COR-L47 (cell line): ENCODE measurements around the gene ACER3.
"Not testable (repeated sequence)": the region's sequence is repeated elsewhere in the genome, so short reads cannot be mapped to it uniquely, and the experiment has no call there.

Experiments used
- DNase-seq: peaks from one replicate; lab custom pipeline; 2025; lab: John Stamatoyannopoulos, UW

Gene ACER3

DNA sequence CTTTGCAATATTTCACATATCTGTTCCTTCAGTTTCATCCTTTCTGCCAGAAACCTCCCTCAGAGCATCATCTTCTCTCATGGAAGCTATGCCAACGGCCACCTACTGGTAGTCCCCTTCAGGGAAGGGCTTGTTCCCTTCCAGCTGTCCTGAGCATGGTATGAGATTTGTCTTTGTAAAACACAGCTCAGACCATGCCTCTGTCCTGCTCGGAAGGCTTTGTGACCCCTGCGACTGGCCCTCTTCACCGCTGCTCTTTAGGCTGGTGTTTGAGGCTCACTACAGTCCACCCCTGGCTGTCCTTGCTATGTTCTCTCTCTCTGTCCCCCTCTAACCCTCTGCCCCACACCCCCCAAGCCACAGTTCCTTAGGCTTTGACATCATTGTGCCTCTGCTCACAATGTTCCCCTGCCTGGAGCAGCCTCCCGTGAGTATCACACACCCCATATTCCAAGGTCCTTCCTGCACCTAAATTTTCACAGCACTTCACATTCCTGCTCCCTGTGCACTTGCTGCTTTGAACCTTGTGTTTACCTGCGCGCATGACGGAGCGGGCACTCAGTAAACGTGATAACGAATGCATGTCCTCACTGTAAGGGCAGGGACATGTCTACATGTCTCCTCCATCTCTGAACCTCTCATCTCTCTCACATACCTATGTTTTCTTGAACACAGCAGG, 24.0 kb upstream of the ACER3 start:
- no peak for DNase-seq

DNA sequence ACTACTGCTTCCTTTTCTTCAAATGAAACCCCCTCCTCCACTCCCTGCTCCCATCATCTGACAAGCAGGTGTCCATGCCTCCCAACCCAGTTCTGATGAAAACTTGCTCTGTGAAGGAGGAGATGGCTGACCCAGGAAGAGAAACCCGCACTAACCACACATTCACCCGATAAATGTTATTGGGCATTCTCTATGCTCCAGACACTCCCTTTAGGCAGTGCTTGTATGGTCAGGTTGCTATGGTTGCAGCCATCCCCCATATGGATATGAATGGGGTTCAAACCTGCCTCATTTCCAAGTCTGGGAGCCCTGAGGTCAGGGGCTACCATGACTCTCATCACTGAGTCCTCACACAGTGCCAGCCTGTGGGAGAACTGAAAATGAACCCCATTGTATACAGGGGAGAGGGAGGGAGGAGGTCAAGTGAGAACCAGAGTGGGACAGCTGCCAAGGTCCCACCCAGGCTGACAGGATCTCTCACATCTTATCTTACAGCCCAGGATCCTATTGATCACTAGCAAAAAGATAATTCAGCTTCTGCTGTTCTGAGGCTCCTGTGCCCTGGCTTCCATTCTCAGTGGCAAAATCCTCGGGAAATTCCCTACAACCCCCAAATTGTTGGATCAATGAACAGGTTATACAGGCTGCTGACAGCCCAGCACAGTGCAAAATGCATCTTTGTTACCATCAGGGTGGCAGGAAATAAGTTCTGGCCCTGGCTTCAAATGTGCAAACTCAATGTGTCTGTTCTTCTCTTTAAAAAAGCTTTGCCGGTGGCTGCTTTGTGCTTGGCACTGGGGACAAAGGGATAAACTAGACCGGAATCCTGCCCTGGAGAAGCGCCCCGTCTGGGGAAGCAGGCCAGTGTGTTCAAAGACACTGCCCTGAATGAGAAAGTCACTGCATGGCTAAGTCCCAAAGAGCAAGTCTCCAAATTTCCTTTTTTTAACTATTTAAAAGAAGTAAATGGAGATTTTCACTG, 22.7 kb upstream of the ACER3 start:
- DNase-seq = no peak

DNA sequence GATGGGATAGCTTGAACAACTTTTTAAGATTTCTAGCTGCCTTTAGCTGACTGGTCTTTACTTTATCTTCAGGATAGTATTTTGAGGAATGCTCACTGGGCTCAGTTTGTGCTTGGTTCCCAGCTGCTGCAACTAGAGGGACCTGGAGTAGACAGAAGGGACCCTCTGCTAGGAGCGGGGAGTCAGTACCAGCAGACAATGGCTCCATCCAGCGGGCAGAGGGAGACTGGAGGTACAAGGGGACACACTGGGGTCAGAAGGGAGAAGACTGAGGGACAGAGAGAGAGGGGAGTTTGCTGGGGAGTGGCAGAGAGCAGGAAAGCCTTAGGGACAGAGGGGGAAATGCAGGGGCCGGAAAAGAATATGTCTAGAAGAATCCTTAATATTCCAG, 22.0 kb upstream of the ACER3 start:
- DNase-seq = no peak

DNA sequence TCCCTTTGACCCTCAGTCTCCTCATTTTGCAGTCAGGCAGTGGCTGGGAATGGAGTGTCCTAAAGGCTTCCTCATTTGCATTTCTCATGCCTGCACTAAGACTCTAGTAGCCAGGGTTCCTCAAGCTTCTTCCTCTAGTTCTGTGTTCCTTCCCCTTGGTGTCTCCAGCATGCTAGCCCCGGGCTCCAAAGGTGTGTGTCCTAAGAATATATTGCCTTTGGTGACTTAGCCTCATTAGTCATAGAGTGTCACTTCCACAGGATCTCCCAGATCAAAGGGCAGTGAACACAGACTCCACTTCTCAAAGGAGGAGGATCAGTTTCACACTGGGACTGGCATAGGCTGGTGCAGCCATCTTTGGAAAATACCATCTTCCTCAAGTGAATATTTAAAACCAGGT, 21.4 kb upstream of the ACER3 start:
- DNase-seq = no peak

DNA sequence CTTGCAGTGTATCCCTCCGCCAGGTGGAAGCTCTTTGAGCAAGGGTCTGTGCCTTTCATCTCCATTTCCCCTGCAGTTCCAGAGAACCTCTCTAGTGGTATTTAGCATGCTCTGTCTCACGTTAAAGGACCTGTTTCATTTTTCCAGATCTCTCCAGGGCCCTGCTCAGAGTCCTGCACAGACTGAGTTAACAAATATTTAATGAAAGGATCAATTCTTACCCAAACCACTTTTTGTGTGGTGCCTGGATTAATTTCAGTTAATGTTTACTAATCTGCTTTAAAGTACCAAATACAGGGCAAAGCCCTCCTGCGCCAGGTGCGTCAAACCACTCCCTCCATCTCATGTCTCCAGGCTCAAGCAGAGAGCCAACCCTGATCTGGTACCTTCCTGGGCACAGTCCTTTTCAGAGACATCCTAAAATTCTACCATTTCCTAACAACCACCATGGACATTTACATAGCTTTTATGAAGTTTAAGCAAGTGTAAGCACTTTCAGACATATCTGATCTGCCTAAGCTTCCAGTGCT, 18.7 kb upstream of the ACER3 start:
- DNase-seq = no peak

DNA sequence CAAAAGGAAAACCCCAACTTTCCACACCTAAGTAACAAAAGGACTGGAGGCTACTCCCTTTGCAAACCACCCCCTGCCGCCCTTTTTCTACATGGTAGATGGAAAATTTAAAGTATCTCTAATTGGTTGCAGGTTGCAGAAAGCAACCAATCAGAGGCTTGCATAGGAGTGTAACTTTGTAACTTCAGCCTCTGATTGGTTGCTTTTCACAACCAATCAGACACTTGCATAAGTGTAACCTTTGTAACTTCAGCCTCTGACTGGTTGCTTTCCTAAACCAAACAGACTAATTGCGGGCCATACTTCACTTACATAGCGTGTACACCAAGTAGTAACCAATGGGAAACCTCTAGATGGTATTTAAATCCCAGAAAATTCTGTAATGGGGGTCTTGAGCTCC, 16.8 kb upstream of the ACER3 start:
- no peak for DNase-seq

DNA sequence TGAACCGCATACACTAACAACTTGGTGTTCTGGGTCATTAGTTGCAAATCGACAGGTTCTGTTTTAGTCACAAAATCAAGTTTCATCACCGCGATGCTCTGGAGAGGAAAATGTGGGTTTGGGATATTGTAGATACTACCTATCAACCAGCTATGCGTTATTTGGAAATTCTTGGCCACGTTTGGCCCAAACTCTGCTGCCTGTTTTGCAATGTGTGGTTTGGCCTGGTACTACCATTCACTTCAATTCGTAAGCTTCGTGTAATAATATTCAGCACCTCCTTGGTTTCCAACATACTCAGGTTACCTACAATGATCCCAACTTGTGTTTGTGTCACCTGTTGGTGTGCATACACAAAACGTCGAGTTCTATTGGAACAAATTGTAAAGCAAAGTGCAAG, 16.2 kb upstream of the ACER3 start:
- no peak for DNase-seq

DNA sequence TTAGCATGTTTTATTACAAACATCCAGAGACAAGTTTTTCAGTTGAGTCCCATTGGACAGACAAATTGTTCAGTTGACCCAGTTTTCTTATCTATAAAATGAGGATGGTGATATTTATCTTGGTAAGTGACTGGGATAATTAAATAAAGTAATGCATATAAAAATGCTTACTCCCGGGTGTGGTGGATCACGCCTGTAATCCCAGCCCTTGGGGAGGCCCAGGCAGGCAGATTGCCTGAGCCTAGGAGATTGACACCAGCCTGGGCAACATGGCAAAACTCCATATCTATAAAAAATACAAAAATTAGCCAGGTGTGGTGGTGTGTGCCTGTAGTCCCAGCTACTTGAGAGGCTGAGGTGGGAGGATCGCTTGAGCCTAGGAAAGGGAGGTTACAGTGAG, 15.6 kb upstream of the ACER3 start:
- DNase-seq = no peak

DNA sequence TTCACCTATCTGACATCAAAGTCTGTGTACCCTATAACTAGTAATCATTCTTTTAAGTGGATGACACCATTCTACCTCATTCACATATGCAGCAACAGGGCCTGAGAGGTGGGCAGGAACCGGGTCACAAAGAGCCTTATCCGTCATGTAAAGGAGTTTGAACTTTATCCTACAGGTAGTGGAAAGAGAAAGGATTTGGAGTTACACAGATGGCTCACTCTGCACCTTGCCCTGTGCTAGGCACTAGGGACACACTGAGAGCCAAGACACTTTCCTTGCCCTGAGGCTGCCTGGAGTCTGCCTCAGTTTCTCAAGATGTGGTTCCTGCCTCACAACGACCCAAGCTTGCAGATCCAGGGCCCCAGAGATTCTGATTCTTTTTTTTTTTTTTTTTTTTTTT, 14.3 kb upstream of the ACER3 start:
- no peak for DNase-seq

DNA sequence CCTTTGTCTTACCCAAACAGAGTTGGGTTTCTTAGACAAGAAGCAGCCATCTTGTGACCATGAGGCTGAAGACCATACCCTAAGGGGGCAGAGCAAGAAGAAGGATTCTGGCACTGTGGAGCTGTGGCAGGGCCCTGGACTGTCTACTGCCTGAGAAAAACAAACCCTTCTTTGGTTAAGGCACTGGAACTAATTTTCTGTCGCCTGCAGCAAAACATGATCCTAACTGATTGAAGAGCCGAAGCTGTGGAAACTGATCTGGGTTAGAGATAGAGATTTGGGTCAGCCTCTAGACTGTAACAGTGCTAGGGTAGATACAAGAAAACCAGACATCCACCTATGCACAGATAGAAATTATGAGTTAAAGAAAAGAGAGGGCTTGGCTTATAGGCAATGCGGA, 11.3 kb upstream of the ACER3 start:
- no peak for DNase-seq

DNA sequence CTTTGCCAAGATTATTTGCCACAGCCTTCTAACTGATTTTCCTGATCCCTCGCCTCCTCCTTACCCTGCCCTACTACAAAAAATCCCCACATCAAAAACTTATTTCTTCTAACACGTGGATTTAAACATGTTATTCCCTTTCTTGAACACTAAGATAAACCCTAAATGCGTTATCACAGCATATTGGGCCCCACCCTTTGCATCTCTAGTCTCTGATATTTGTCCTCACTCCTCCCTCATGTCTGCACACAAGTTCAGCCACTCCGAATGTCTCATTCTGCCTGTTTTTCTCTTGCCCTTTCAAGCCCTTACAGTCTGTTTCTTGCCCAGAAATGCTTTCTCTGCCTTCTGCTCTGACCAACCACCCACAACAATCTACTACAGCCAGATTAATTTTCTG, 10.6 kb upstream of the ACER3 start:
- no peak for DNase-seq

DNA sequence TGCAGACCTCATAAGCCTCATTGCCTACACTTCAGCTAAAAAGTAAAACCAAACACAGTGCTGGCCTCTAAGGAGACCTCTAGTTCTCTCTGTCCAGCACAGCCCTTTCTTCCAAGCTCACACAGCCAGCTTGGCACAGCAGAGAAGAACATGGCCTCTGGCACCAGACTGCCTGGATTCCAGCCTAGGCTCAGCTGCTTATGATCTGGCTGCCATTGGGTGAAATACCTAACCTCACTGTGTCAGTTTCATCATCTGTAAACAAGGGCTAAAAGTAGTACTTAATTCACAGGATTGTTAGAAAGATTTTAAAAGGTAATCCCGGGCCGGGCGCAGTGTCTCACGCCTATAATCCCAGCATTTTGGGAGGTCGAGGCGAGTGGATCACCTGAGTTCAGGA, 9.9 kb upstream of the ACER3 start:
- no peak for DNase-seq

DNA sequence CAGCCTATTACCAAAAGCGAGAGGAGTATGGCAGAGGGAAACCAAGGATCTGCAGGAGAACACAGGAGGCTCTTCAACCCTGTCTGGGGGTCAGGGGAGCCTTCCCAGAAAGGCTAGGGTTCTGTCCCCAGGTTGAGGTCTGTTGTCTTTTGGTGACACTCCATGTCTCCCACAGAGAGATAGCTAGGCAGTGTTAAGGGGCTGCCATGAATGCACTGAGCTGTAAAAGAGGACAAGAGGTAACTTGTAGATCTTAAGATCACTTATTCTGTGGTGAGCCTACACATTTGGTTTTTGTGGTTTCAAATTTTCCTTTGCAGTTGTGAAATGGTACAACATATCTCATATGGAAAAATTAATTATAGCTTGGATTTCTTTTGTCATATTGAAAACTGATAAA, 6.0 kb upstream of the ACER3 start:
- DNase-seq = no peak

DNA sequence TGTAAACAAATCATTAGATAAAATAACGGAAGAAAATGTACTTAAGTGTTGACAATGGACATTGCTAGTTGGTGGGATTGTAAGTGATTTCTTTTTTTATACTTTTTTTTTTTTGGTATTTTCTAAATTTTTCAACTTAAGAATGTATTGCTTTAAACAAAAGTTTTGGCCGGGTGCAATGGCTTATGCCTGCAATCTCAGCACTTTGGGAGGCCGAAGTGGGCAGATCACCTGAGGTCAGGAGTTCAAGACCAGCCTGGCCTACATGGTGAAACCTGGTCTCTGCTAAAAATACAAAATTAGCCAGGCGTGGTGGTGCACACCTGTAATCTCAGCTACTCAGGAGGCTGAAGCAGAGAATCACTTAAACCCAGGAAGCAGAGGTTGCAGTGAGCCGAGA, 5.0 kb upstream of the ACER3 start:
- DNase-seq = not testable (repeated sequence)

DNA sequence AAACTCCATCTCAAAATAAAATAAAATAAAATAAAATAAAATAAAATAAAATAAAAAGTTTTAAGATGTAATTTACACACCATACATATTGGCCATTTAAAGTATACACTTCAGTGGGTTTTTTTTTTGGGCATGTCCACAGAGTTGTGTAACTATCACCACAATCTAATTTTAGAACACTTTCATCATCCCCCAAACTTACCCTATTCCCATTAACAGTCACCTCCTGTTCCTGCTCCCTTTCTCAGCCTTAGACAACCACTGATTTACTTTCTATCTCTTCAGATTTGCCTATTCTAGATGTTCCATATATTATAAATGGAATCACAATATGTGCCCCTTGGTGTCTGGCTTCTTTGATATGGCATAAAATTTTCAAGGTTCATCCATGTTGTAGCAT, 4.6 kb upstream of the ACER3 start:
- DNase-seq = no peak

DNA sequence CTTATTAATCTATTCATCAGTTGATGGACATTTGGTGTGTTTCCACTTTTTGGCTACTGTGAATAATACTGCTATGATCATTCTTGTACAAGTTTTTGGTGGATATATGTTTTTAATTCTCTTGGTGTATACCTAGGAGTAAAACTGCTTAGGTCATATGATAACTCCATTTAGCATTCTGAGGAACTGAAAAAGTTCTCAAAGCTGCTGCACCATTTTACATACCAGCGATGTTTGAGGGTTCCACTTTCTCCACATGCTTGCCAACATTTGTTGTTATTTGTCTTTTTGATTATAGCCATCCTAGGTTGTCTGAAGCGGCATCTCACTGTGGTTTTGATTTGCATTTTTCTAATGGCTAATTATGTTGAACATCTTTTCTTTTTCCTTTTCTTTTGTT, 4.1 kb upstream of the ACER3 start:
- DNase-seq = no peak

DNA sequence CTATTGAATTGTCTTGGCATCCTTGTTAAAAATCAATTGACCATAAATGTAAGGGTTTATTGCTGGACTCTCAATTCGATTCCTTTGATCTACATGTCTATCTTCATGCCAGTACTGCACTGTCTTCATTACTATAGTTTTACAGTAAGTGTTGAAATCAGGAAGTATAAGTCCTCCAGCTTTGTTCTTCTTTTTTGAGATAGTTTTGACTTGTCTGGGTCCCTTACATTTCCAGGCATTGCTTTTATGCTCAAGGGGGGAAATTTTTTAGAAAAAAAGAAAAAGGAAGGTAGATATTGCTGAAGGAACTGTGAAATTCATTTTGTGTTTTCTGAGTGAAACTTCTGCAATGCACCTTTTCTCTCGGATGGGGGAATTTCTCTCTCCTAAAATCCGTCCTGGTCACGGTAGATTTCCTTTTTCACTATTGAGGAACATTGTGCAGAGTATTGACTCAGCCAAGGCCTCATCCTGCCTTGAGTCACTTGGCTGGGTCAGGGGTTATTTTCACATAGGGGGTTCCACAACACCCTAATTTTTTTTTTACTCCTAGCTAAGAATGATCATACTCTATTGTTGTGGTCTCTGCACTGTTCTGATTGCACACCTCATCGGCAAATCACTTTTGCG, 2.8 kb upstream of the ACER3 start:
- no peak for DNase-seq

DNA sequence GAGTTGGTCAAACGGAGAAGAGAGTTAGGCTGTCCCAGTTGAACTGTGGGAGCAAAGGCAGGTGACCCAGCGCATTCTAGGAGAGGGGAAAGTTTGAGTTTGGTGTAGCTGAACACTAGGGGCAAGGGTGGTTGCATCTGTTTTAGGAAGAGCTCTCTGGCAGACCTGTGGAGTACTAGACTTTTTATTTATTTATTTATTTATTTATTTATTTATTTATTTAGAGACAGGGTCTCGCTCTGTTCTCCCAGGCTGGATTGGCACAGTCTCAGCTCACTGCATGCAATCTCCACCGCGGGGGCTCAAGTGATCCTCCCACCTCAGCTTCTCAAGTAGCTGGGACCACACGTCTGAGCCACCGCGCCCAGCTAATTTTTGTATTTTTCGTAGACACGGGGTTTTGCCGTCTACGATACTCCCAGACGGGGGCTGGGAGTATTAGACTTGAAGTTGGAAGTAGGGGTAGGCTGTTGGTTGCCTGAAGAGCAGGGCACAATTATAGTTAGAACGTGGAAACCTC, 950 bp upstream of the ACER3 start:
- no peak for DNase-seq

DNA sequence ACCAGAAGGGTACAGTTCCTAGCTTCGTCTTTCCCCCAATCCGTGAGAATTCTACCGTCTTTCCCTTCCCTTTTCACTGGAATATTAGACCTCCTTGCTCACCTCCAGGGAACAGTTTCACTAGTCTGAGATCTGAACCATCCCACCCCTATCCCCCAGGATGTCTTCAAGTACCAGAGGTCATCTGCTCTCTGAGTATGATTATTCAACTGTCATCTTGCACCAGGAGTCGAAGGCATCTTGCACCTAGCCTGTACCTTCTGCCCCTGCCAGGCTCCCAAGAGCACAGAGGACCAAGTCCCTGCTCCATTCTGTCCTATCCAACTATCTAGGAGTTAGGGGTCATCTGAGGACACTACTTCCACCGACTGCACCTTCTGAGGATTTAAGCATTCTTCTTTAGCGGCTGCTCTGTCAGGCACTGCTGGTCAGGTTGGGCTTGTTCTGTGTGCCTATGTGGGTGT, 804 bp downstream of the ACER3 start:
- no peak for DNase-seq

DNA sequence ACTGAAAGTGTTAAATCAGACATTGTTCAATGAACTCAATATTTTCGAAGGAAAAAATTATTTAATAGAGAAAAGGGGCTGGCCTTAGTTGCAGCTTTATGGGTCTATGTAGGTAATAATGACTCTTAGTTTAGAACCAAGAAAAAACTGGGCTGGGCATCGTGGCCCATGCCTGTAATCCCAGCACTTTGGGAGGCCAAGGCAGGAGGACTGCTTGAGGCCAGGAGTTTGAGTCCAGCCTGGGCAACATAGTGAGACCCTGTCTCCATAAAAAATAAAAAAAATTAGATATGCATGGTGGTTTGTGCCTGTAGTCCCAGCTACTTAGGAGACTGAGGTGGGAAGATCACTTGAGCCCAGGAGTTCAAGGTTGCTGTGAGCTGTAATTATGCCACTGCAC, 2.1 kb downstream of the ACER3 start:
- DNase-seq = not testable (repeated sequence)

DNA sequence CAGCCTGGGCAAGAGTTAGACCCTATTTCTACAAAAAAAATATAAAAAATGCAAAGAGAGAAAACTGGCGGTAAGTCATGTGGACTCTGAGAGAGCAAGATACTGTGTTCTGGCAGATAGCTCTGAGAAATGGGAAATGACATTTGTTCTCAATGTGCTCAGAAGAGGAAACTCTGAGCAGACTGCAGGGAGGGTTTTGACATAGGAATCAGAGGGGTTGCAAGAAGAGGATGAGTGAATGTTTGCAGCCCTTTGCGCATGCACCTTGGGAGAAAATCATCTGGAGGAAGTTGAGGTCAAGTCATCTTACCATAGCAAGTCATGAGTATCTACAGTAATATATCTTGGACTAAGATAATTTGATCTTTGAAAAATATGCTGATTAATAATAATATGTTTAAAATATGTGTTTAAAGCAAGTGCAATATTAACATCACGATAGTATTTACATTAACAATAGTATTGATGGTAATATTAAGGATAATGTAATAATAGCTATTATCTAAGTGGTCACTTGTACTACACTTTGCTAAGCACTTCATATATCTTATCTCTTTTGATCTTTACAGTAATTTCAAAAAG, 2.6 kb downstream of the ACER3 start:
- DNase-seq = no peak
